ENCODE measurements around the gene ZBTB49.
"Not testable (repeated sequence)": the region's sequence is repeated elsewhere in the genome, so short reads cannot be mapped to it uniquely, and the experiment has no call there.

DNA sequence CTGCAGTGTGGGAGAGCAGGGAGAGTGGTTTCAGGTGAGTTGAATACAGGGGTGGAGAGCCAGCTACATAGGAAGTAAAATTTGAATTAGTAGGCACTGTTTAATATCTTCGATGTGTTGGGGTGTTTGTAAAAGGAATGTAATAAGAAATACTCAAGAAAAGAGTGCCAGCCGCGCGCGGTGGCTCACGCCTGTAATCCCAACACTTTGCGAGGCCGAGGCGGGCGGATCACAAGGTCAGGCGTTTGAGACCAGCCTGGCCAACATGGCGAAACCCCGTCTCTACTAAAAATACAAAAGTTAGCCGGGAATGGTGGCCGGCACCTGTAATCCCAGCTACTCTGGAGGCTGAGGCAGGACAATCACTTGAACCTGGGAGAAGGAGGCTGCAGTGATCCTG lies 40.7 kb upstream of the ZBTB49 start:
- TF ChIP-seq RAD21 (conservative IDR thresholded peaks at IDR 0.05); POLR2AphosphoS5 (IDR thresholded peaks at IDR 0.05); TAF1 (IDR thresholded peaks at IDR 0.05; ENCODE audit: low read depth); REST (IDR thresholded peaks at IDR 0.05; ENCODE audit: borderline replicate concordance); EZH2 (IDR thresholded peaks at IDR 0.05; ENCODE audit: borderline replicate concordance, insufficient read depth, low read length, poor library complexity, severe bottlenecking); SMC3 (conservative IDR thresholded peaks at IDR 0.05; ENCODE audit: poor library complexity): not testable (repeated sequence)
- TF ChIP-seq, protein P1, sequence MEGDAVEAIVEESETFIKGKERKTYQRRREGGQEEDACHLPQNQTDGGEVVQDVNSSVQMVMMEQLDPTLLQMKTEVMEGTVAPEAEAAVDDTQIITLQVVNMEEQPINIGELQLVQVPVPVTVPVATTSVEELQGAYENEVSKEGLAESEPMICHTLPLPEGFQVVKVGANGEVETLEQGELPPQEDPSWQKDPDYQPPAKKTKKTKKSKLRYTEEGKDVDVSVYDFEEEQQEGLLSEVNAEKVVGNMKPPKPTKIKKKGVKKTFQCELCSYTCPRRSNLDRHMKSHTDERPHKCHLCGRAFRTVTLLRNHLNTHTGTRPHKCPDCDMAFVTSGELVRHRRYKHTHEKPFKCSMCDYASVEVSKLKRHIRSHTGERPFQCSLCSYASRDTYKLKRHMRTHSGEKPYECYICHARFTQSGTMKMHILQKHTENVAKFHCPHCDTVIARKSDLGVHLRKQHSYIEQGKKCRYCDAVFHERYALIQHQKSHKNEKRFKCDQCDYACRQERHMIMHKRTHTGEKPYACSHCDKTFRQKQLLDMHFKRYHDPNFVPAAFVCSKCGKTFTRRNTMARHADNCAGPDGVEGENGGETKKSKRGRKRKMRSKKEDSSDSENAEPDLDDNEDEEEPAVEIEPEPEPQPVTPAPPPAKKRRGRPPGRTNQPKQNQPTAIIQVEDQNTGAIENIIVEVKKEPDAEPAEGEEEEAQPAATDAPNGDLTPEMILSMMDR (IDR thresholded peaks at IDR 0.05; ENCODE audit: poor library complexity, severe bottlenecking): not testable (repeated sequence)
